HG03439 (cell line): Measurements from ENCODE around the gene FARP2.
"Not testable (repeated sequence)": the region's sequence is repeated elsewhere in the genome, so short reads cannot be mapped to it uniquely, and the experiment has no call there.

Experiments
- ATAC-seq: cut with Tn5 transposase; IDR thresholded peaks from one replicate; pipeline ENCODE4 v1.9.1; 2021; ENCODE audit warnings: mild to moderate bottlenecking, moderate library complexity; ENCODE audit not compliant: unreplicated experiment

Gene FARP2

DNA sequence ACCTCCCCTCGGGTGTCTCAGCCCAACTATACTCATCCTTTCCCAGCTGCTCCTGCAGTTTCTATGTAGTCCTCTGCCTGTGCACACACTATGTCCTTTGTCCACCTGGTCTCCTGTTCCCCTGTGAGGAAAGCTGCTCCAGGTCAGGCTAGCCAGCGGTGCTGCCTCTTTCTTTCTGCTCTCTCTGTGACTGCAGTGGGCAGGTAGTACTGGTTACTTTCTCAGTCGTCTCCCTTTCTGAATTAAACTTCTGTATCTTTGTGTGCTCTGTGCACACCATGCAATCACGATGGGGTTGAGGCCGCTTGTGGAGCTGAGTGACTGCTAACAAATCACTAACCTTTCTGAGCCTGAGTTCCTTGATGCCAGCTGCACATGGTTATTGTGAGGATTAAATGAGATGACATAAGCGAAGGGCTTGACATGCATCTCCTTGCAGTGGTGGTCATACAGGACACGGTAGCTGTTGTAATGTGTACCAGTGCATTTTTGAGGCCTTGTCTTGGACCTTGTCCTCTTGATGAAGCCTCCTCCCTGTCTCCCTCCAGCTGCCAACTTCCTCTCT, 3.5 kb downstream of the FARP2 start:
- no peak for ATAC-seq

DNA sequence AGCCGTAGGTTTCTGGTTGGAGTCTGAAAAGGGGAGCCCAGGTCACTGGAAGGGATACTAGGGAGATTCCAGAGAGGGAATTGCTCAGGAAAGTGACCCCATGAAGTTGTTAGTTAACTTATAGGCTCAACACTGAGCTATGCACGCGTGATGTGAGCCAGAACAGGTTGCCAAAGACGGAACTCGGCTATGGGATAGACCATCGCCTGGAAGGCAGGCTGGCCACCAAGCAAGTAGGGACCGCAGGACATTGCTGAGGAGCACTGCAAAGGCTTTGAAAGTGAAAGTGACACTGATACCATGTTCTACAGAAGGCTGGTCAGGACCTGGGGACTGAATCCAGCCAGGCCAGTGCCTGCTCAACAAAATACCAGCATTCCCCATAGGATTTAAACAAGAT, 7.3 kb downstream of the FARP2 start:
- no peak for ATAC-seq

DNA sequence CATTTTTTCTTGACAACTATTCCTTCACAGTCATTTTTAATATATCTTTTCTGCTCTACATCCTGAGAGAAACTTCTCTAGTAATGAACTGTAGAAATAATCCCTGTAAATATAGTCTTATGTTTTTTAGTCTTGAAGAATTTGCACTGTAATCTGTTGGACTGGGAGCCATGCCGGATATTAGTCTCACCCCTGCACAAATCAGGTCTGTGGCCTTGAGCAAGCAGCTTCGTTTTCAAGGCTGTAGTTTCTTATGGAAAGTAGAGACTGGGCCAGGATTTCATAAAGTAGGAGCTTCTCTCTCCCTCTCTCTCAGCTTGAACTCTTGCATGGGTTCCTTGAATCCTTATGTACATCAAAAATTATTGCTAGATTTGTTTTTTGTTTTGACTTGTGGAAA, 8.7 kb downstream of the FARP2 start:
- ATAC-seq: no peak

DNA sequence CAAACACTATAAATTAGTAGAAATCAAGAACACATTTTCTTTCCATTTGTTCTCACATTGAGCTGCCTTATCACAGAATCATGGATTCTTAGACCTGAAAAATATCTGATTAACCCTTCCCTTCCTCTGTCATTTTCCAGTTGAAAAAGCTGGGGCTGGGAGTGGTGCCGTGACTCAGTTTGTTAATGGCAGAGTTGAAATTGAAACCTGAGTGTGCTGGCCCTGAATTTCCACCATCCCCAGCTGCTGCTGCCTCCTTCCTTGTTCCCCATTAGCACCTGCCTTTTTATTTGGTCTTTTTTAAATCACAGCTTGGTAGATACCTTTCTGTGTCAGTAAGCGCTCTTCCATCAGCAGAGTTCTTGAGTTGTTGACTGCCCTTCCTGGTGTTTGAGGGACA, 10.6 kb downstream of the FARP2 start:
- no peak for ATAC-seq

DNA sequence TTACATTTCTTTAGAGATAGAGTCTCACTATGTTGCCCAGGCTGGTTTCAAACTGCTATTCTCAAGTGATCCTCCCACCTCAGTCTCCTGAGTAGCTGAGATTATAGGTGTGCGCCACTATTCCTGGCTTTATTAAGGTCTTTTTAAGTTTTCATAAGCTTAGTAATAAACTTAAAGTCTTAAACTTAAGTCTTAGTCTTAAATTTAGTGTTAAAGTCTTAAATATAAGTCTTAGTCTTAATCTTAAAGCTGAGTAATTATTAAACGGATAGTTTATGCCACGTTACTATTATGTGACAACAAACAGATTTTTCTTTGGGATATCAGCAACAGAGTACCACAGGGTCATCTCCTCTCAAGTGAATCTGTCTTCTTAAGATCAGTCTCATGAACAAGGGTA, 12.6 kb downstream of the FARP2 start:
- no peak for ATAC-seq

DNA sequence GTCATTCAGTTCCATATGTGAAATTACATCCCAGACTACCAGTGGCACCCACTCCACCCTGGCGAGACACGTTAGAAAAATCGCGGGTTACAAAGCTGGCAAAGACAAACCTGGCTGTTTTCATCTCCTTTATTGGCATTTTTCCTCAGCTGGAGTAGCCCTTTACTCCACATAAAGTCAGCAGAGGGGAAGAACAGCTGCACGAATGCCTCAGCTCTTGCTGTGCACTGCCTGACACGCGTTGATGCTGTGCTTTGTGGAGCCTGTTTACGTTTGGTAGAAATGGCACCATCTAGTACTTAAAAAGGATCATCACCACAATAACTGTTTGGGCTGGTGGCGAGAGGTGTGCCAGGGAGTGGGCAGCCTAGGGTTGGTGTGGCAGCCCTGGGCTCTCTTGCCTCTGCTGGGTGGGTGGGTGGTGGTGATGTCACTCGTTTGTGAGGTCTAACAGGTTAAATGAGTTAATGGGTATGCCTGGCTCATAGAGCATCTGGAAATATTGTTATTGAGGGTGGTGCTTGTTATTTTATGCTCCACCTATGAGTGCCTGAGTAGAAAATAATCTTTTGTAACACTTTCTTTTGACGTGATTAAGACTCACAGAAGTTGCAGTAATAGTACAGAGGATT, 16.4 kb downstream of the FARP2 start:
- no peak for ATAC-seq

DNA sequence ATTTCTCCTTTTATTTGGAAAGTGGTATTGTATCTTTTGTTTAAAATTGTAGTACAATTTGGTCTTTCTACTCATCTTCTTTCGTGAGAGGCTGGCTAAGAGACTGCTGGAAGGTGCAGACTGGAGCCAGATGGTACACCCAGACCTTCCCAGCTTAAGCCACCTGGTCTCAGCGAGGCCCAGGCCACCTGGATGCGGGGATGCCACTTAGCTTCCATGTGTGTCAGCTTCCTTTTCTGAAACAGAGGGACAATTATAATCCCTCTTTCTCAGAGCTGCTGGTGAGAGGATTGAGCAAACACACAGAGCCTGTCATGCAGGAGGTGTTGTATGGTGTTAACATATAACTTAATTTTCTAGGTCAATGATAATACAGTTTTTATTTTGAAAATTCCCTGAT, 17.4 kb downstream of the FARP2 start:
- ATAC-seq: no peak

DNA sequence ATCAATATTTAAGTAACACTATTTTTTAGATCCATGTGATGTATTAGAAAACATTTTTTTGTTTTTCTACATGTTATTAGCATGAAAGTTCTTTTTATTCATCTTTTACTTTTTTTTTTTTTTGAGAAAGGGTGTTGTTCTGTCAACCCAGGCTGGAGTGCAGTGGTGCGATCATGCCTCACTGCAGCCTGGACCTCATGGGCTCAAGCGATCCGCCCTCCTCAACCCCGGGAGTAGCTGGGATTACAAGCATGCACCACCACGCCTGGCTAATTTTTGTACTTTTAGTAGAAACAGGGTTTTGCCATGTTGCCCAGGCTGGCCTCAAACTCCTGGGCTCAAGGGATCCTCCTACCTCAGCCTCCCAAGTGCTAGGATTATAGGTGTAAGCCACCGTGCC, 17.8 kb downstream of the FARP2 start:
- ATAC-seq: not testable (repeated sequence)

DNA sequence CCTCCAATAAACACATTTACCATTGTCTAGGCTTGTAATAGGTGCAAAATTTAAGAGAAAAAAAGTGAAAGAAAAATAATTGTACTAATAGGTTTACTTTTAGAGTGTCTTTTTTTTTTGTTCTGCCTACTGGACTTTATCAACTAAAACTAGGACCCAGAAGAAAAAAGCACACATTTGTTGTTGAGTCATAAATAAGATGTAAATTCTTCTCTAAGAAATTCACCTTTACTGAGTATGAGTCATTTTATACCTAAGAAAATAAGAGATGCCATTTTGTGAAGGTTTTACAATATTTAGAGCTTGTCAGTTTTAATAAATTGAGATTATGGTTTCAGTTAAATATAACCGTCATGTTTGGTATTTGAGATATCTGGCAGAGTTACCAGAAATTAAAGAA, 19.2 kb downstream of the FARP2 start:
- ATAC-seq: no peak

DNA sequence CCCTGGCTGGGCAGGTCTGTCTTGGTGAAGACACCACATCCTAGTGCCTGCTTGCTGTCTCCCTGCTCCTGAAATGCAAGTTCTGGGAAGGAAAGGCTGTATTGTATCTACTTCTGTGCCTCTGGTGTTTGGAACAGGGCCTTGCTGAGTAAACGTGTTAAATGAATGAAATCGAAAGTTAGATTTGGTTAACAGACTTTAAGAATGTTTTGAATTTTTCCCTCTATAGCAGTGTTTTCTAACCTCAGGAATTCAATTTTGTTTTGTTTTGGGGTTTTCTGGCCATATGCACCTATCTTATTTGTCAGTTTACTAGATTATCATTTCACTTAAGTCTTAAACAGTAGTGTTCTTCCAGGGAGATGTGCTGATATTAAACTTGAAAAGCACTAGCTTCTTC, 20.7 kb downstream of the FARP2 start:
- ATAC-seq: no peak

DNA sequence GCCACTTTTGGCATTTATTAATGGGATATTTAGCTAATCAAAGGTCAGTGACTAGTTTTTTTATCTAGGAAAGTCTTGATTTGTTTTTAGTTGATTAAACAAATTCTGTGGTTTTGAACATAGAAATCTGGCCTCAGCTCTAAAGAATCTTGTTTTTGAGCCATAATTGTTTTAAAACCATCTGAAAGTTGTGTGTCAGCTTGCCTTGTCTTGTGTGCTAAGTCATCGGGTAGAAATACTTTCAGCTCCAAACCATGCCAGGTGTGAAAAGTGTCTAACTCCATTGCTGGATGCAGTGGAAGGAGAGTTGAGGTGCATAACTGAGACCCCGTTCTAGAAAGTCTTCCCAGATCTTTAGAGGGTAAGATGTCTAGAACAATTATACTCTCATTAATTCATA, 22.7 kb downstream of the FARP2 start:
- ATAC-seq: no peak

DNA sequence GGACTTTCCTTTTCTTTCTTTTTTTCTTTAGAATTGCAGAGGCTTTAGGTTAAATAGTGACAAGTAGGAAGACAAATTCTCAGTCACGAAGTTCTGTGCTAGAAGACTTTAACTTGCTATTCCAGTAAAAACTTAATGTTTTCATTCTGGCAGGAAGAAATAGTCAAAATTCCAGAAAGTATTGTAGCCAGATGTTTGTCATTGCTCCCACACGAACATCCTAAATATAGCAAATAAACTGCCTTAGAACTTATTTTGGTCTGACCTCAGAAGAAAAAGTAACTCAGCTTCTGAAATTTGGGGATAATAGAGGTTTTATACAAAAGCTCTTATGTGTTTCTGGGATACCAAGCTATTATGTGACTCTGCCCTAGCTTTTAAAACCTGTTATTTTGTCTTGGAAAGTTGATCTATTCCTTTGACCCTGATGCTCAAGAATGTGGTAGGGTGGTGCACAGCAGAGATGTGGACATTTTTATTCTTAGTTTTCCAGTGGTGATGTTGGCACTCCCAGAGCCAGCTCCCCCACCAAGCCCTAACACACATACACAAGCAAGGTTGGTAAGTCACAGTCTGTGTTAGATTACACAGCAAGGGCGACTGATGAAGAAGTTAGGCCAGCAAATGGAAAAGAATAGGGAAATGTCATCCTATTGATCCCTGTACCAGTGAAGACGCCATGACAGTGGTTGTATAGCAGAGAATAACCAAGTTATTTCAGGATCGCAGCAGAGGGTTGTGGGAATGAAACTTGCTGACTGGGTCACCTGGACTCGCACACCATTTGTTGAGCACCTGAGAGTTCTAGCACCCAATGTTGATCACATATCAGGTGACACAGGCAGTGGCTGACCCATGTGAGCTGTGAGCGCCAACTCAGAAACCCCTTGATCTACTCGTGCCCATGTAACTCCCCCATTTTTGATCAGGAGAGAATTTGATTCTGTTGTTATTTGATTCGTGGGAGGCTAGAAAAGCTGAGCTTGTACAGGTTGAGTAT, 23.7 kb downstream of the FARP2 start:
- ATAC-seq: no peak

DNA sequence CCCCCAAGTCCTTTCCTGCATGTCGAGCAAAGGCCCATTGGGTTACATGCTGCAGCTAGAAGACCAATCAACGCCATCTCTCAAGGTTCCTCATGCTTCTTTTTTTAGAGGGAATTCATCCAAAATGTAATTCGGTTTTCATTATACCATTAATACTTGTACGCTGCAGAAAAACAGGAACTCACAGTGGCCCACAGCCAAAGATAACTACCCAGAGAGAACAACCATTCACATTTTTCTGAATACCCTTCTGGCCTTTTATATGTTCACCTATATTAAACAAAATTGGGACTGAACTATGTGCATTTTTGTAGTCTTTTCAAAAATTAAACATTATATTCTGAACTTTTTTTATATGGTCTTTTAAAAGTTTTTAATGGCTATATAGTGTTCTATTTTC, 25.8 kb downstream of the FARP2 start:
- ATAC-seq: no peak

DNA sequence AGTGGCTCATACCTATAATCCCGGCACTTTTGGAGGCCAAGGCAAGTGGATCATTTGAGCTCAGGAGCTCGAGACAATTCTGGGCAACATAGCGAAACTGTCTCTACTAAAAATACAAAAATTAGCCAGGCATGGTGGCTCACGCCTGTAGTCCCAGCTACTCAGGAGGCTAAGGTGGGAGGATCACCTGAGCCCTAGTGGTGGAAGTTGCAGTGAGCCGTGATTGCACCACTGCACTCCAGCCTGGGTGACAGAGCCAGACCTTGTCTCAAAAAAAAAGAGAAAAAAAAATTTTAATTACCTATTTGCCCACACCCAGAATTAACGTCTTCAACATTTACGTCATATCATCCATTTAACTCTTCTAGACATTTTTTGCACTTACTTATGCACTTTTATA, 29.4 kb downstream of the FARP2 start:
- ATAC-seq: not testable (repeated sequence)

DNA sequence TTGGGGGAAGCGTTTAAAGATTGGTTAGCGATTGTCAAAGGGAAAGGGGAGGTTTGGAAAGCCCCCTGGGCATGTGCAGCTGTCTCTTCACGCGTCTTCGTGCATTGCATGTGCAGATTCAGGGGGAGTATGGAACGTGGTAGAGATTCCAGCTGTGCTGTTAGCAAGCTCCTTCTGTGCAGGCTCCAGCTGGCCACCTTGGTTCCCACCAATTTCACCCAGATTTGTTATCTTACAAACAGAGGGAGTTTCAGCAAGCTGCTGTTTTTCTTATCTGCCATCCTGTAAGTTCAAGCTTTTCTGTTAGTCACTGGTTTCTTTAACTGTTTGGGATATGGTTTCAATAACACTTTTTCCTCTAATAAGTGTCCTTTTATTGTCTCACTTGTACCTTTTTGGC, 30.4 kb downstream of the FARP2 start:
- ATAC-seq: no peak

DNA sequence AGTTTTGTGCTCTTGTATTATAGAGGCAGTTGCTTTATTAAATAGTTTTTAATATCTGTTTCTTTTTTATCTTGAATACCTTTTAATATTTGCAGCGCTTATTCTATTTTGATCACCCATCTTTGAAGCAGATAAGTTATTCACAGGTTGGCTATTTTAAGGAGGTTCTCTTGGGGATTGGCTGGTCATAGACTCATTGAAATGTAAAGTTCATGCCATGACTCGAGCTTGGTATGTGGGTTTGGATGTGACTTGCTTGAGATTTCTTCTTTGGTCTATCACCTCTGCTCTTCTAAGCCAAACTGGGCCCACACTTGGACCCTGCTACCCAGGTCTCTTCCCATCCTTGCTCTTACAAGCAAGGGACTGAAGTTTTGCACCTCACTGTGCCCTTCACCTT, 33.6 kb downstream of the FARP2 start:
- ATAC-seq: no peak

DNA sequence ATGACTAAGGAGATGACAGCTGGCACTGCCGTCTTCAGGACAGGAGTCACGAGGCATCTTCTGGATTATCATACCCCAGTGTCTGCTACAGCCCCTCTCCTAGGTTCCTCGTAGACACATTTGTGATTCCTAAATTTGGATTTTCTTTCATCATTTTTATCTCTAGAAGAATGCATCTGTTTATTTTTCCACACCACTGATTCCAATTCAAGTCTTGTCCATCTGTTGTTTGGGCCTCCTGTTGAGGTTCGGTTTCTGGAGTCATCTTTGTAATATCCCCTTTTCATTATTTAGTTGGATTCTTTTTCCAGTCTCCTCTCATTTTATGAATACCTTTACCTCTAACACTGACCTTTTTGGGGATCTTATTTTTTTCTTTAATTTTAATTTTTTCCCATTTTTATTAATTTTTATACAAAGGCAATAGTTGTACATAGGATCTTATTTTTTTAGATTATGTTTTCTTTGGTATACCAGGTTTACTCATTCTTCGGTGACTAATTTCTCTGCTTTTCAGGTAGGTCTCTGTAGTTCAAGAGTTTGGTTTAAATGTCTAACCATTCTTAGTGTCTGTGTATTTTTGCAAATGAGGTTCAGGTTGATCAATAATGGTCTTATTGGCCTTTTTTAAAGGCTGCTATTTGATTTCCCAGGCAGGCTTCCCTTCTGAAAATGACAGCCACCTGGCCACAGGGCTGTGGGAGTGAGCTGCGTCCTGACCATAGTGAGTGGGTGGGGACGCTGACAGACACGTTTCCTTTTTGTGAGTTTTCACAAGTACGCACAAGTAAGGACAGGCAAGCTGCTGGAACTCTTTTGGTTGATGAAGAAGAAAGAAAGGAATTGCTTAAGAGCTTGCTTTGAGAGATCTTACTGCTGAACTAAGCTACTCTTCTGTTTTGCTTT, 34.5 kb downstream of the FARP2 start:
- no peak for ATAC-seq

DNA sequence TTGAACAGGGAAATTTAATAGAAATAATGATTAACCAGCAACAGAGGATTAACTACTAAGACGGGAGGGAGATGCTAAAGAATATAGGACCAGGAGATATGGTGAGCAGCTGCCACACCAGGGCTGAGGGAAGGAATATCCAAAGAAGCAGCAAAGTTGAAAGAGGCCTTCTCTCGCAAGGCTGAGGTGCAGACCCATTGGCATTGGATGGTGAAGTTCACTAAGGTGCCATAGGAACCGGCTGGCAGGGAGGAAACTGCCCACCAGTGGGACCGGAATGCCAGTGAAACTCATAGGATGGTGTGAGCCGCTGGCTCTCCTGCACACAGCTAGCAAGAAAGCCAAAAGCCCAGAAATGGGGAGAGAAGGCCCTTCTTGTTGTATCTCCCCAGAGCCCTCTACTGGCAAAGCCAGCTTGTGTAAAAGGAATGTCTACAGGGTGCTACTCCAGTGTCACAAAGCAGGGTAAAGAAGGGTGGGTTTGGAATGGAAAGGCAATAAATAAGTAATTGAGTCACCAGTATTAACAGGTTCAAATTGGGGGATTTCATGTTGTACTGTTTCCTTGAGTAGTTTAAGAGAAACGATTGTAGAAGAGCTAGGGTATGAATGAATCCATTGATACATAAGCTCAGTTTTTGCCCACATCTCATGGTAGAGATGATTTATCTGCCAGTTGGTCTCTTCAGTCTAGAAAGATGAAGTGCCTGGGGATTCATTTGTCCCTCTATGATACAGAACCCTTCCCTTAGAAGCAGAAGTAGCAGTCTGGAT, 36.0 kb downstream of the FARP2 start:
- no peak for ATAC-seq

DNA sequence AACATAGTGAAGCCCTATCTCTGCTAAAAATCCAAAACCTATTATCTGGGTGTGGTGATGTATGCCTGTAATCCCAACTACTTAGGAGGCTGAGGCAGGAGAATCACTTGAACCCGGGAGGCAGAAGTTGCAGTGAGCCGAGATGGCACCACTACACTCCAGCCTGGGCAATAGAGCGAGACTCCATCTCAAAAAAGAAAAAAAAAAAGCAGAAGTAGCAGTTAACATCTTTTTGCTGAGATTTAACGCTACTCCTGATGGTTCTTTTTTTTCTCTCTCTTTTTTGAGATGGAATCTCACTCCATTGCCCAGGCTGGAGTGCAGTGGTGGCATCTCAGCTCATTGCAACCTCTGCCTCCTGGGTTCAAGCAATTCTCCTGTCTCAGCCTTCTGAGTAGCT, 36.7 kb downstream of the FARP2 start:
- not testable (repeated sequence) for ATAC-seq

DNA sequence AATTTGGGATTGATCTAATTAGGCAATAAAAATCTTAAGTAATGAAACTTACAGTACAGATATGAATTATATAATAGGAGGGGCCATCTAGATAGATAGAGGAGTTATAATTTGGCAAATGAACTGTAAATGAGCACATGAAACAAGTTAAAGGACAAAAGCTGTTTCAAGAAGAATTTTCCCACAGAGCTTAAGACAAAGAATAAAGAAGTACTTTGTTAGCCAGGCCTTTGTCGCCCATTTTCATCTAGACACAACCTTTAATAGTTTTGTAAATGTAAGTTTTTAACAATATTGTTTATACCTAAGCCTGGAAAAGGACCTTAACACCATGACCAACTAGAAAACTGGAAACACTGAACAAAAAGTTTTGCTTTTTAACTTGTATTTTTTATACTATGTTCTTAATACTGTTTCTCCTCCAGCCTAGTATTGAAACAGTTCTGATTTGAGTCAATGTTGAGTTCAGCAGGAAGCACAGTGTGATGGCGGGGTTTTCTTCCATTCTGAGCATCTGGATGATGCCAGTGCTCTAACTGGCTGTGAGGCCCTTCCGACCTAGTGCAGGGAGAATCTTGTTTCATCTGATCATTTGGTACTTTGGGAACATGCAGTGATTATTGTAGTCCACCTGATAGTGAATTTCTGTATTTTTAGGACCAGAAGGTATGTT, 37.6 kb downstream of the FARP2 start:
- no peak for ATAC-seq
